NCI-H82 treated with DMSO at 0.1 percent for 48 hours (cell line): ENCODE measurements around the gene SEPTIN10.
A peak's percentile ranks its signal among the peaks of the same experiment; 100 is the strongest.
"Not testable (repeated sequence)": the region's sequence is repeated elsewhere in the genome, so short reads cannot be mapped to it uniquely, and the experiment has no call there.

Experiments
- DNase-seq: peaks from one replicate; lab custom pipeline; 2025; ENCODE audit not compliant: unreplicated experiment; lab: John Stamatoyannopoulos, UW

Gene SEPTIN10

GRCh38 chr2:109613922-109614714, at the start of gene SEPTIN10, which contains the start of gene SOWAHC:
Gene SEPTIN10 (minus strand): TSS chr2:109613966. CDS start chr2:109613827, 139 bp downstream.
Gene SOWAHC (plus strand): TSS chr2:109614364. CDS start chr2:109614490, 126 bp downstream.
- peak; percentile 93 for DNase-seq

DNA sequence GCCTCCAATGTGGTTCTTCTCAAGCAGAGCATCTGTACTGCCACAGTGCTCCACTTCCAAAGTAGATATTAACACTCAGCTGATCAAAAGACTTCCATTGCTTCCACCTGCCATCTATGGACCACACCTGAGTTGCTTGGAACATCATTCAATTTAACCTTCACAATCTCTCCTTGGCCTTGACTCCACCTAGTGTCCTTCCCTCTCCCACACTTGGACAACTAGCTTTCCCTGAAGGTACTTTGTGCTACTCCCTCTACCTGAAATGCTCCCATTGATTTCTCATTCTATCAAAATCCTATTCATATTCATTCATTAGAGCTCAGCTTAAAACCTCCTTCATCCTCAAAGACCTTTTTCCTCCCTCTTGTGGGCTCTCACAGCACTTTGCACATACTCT, 49.1 kb upstream of the SEPTIN10 start:
- DNase-seq = no peak

DNA sequence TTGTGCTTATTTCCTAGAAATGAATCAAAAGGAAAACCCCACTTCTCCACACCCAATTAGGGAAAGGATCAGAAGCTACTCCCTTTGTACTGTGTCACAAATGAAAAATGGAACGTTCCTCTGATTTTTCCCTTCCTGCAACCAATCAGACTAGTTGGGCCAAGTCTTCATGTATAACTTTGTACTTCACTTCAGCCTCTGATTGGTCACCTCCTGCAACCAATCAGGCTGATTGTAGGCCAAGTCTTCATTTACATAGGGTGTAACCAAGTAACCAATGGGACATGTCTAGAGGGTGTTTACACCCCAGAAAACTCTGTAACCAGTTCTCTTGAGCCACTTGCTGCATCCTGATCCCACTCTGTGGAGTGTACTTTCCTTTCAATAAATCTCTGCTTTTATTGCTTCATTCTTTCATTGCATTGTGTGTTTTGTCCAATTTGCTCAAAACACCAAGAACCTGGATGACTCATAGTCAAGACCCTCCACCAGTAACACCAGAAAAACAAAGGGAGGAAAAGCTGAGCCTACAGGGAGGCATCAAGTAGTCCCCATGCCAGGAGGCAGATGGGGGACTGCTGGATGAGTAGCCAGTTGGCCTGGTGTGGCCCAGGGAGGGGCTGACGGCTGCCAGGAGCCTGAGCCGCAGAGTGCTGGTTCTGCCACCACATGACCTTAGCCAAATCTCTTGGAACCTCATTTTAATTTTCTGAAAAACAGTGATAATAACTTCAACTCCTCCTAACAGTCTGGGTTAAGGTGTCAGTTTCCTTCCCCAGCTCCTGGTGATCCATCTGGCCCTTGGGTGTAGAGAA, 46.5 kb upstream of the SEPTIN10 start:
- no peak for DNase-seq

DNA sequence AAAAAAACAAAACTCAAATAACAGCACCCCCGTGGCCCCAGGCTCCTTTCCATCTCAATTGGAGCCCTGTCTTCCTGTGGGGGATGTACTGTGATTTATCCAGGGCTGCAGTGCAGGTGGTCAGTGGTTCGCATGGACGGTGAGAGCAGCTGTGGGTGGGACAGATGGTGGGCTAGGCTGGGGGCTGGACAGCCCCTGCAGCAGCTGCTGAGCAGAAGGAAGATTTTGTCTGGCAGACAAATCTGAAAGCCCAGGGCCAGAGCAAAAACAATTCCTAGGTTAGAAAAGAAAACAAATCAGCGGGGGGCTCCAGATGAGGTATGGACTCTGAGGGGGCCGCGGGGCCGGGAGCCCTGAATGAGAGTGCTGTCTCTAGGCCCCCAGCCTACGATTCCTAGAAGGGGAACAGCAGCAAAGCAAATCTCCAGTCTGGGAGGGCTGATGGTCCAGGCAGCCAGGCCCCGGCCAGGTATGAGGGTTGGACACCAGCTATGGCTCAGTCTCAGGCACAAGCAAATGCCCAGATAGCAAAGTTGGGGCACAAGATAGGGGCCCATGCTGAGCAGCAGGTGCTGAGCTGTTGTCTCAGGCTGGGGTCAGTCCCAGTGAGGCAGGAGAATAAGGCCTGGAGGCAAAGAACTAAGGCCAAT, 45.8 kb upstream of the SEPTIN10 start:
- DNase-seq = peak; percentile 18

DNA sequence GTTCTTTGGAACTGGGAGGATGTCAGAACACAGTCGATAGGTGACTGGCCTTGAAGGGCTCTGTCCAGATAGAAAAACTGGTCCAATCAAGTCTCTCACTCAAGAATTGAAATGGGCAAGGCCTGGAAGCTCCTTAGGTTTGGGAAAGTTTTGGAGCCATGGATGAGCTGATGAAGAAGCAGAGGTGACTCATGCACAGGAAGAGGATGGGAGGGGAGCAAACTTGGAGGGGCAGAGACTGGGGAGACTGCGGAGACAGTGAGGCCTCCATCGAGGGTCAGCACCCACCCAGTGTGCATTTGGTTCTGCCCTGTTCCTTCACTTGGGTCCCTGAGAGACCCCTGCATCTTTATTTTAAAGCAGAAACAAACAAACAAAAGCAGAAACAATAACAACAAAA, 41.5 kb upstream of the SEPTIN10 start:
- no peak for DNase-seq

DNA sequence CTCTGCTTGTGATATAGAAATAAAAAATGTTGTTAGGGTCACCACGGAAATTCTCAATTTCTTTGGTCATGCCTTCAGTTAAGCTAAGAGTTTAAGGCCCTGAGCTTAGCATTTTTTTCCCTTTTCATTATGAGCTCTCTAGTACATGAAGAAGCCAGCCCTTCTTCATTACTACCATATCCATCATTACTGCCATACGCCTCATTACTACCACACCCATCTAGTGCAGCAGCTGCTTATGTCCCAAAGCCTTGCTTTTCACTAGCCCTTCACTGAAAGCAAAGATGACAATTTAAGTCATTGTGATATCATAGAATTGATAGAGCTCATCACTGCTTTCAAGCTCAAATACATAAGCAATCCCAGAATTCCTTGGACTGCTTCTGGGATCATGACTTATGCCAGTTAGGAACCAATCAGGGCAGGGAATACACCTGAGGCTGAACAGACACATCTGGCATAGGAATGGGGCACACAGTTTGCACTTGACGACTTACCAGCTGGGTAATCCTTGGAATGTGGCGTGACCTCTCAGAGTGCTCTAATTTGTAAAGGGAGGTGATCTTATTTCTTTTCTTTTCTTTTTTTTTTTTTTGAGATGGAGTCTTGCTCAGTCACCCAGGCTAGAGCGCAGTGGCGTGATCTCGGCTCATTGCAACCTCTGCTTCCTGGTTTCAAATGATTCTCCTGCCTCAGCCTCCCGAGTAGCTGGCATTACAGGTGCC, 40.7 kb upstream of the SEPTIN10 start:
- DNase-seq = no peak

GRCh38 chr2:109649736-109650695, 36.2 kb upstream of the SEPTIN10 start:
- DNase-seq = no peak

DNA sequence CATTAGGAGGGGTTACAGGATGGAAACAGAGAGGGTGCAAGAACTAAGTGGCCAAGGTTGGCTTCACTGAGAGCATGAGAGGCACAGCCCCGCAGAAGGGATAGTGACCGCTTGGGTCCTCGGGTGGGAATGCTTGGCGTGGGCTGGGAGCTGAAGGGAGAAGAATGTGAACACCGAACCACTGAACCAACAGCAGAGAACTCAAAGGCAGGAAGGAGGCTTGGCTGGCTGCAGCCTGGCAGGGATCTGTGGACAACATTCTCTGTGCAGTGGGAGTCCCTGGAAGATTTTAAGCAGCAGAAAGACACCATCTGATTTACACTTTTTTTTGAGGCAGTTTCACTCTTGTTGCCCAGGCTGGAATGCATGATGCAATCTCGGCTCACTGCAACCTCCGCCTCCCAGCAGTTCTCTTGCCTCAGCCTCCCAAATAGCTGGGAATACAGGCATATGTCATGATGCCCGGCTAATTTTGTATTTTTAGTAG, 34.3 kb upstream of the SEPTIN10 start:
- no peak for DNase-seq

GRCh38 chr2:109647636-109648035, 33.9 kb upstream of the SEPTIN10 start:
- DNase-seq = no peak

- DNase-seq = no peak
Measured at GRCh38 chr2:109646961-109647360, 33.2 kb upstream of the SEPTIN10 start.

DNA sequence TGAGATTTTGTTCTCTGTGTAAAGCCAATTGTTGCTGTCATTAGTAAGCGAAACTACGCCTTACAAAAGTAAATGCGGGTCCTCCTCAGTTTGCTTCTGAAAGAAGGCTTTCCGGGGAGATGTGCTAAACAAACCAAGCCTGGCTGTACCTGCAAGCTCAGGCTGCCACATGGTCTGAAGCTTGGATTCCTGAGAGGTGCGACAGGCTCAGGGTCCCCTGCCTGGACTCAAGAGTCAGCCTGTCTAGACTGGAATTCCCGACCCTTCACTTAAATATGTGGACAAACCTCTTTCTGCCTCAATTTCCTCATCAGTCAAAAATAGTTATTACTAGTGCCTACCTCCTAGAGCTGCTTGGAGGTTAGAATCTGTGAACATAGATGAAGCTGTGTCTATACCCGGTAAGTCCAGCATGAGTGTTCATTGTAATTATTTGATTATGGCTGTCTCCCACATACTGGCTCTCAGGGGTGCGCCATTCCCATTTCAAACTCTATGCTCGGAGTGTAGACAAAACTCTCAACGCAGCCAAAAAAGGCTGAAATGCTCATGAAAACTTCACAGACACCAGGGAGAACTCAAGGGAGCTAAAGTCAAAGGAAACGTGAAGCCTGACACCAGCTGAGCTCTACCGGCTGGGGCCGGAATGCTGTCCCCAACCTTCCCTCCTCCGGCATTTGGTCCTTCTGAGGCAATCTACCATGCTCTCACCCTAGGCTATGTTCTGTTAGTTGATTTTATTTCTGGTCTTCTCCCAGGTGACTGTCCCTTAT, 31.8 kb upstream of the SEPTIN10 start:
- no peak for DNase-seq

GRCh38 chr2:109644571-109645275, 31.0 kb upstream of the SEPTIN10 start:
- DNase-seq = no peak

GRCh38 chr2:109640000-109640399, 26.2 kb upstream of the SEPTIN10 start:
- DNase-seq = not testable (repeated sequence)

DNA sequence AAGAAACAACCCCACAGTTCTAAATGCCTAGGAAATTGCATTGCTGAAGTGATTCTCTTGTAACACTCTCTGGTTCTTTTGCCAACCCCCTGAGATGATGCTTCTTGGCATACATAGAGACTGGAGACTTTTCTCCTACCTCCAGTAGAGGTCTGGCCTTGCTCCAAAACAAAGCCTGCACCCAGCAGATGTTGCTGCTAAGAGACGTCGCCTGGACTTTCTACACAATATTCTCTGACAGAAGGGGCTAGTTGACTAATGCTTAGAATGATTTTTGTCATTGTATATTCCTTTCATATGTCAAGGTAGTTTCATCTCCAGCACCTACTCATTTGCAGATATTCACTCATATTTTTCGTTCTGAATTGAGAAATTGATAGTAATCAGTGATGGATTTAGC, 25.0 kb upstream of the SEPTIN10 start:
- no peak for DNase-seq

GRCh38 chr2:109637749-109638570, 24.2 kb upstream of the SEPTIN10 start:
- DNase-seq = no peak

DNA sequence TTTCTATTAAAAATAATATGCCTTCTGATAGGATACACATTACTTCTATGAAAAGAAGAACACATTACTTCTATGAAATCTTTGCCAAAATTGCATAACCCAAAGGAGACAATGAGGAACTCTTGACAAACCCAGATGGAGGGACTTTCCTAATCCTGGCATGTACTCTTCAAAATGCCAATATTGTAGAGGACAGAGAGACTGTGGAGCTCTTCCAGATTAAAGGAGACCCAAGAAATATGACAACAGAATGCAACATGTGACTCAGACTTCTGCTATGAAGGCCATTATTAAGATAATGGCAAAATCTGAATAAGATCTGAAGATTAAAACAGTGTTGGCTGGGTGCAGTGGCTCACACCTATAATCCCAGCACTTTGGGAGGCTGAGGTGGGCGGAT, 22.6 kb upstream of the SEPTIN10 start:
- no peak for DNase-seq
